Stimulated activated CD8-positive, alpha-beta memory T cell treated with anti-CD3 and anti-CD28 coated beads, Interleukin-12 subunit alpha, Interleukin-12 subunit beta, amount 100 ng/mL, for 4 hours (primary cell): ENCODE data around the gene DCTN4.
"Not testable (repeated sequence)": the region's sequence is repeated elsewhere in the genome, so short reads cannot be mapped to it uniquely, and the experiment has no call there.

Source experiments
- DNase-seq: peaks from one replicate; pipeline ENCODE4 v3.0.0-alpha.2; 2020; ENCODE audit warnings: low read depth

The DCTN4 gene

GRCh38 chr5:150778517-150779396 lies 19.9 kb upstream of the DCTN4 start, which contains the start of gene SMIM3:
SMIM3 (plus strand) TSS chr5:150778757; CDS start chr5:150795441, 16,684 bp downstream.
- peak; percentile 46 for DNase-seq

GRCh38 chr5:150778088-150778516 lies 19.3 kb upstream of the DCTN4 start:
- no peak for DNase-seq

GRCh38 chr5:150777685-150778084 lies 18.9 kb upstream of the DCTN4 start:
- DNase-seq: no peak

- no peak for DNase-seq
Measured at GRCh38 chr5:150774145-150774544, 15.3 kb upstream of the DCTN4 start.

- DNase-seq: no peak
Measured at GRCh38 chr5:150771034-150771795, 12.4 kb upstream of the DCTN4 start.

- no peak for DNase-seq
Measured at GRCh38 chr5:150766251-150766650, 7.4 kb upstream of the DCTN4 start.

- no peak for DNase-seq
Measured at GRCh38 chr5:150765799-150766169, 7.0 kb upstream of the DCTN4 start.

- no peak for DNase-seq
Measured at GRCh38 chr5:150765011-150765798, 6.4 kb upstream of the DCTN4 start.

- no peak for DNase-seq
Measured at GRCh38 chr5:150764530-150764929, 5.7 kb upstream of the DCTN4 start.

- no peak for DNase-seq
Measured at GRCh38 chr5:150763023-150763769, 4.4 kb upstream of the DCTN4 start.

- no peak for DNase-seq
Measured at GRCh38 chr5:150762211-150762610, 3.4 kb upstream of the DCTN4 start.

- DNase-seq: no peak
Measured at GRCh38 chr5:150759334-150759583, 442 bp upstream of the DCTN4 start.

- no peak for DNase-seq
Measured at GRCh38 chr5:150758203-150758530, 650 bp downstream of the DCTN4 start.

GRCh38 chr5:150757087-150757649 lies 1.6 kb downstream of the DCTN4 start:
- DNase-seq: no peak

- no peak for DNase-seq
Measured at GRCh38 chr5:150753863-150754262, 5.0 kb downstream of the DCTN4 start.

- DNase-seq: no peak
Measured at GRCh38 chr5:150753463-150753862, 5.4 kb downstream of the DCTN4 start.

- DNase-seq: no peak
Measured at GRCh38 chr5:150751096-150751891, 7.5 kb downstream of the DCTN4 start.

GRCh38 chr5:150750469-150750868 lies 8.3 kb downstream of the DCTN4 start:
- no peak for DNase-seq

GRCh38 chr5:150743142-150743488 lies 15.7 kb downstream of the DCTN4 start:
- DNase-seq: not testable (repeated sequence)

- not testable (repeated sequence) for DNase-seq
Measured at GRCh38 chr5:150742455-150743141, 16.2 kb downstream of the DCTN4 start.
